Mucosa of gallbladder (tissue), 1 donor: ENCODE measurements around the gene SALL4. TPM values are rescaled to one million over a fixed set of nuclear protein-coding genes. Genes with fewer than 3 reads are reported as not detected.
"Not testable (repeated sequence)": the region's sequence is repeated elsewhere in the genome, so short reads cannot be mapped to it uniquely, and the experiment has no call there.

ENCODE experiments used
- DNase-seq: peaks from one replicate; pipeline ENCODE4 v3.0.0-alpha.2; 2020; ENCODE audit warnings: low spot score
- total RNA-seq: library from RNA; stranded (reverse); gene quantifications from one replicate; pipeline ENCODE4 v1.2.1, GENCODE V29; 2021
- donor health status: DM: no; HTN: no; CAD: no.

The SALL4 gene
- total RNA-seq, 1 donor from 2014 or later: 0.20 TPM

DNA sequence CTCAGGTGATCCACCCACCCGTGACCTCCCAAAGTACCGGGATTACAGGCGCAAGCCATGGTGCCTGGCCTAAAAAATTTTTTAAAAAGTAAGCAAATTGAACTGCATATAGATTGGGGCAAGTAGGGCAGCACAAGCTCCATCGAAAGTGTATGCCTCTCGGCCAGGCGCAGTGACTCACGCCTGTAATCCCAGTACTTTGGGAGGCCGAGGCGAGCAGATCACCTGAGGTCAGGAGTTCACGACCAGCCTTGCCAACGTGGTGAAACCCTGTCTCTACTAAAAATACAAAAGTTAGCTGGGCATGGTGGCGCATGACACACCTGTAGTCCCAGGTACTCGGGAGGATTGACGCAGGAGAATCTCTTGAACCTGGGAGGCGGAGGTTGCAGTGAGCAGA is 64.1 kb downstream of the SALL4 start:
- DNase-seq: not testable (repeated sequence)

DNA sequence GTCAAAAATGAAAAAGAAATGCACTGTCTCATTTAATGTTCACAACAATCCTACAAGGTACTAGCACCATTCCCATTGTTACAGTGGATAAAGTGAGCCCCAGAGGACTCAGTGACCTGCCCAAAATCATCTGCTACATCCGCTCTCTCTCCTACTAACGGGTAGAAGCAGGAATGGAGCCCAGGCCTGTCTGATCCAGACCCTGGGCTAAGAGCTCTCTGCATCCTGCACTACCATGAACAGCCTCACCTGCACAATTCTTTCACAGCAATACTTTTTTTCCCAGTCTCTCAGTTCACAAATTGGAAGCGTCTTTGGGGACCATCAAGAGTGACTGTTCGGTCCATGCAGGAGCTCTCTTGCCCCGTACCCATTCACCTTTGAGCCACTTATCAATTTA is 65.4 kb downstream of the SALL4 start:
- no peak for DNase-seq

DNA sequence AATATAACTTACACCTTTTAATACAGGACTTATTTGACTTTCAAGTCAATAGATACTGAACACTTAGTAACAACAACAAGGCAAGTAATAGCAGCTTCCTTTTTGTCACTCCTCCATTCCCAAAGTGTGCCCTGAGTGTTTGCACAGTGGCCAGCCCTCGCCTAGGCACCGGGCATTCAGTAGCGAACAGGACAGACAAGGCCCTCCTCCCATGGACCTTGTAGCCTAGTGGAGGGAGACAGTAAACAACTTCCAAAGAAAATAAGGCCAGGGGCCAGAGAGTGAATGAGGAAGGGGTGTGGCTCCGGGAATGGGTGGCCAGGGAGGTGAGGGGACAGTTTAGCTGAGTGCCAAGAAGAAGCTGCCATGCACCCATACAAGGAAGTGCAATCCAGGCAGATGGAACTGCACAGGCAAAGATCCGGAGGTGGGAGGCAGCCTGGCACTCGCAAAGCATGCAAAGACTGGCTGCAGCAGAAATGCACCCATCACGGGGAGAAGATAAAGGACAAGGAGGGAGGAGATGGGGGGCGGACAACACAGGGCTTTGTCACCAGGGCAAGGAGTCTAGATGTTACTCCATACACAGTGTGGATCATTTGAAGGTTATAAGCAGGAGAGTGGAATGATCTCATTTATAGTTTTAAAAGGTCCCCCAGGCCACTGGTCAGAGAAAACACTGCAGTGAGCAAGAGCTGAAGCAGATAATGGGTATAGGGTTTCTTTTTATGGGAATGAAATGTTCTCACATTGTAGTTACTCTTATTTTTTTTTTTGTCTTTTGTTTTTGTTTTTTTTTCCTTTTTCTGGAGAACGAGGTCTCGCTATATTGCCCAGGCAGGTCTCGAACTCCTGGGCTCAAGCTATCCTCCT is 66.4 kb downstream of the SALL4 start:
- DNase-seq: no peak

DNA sequence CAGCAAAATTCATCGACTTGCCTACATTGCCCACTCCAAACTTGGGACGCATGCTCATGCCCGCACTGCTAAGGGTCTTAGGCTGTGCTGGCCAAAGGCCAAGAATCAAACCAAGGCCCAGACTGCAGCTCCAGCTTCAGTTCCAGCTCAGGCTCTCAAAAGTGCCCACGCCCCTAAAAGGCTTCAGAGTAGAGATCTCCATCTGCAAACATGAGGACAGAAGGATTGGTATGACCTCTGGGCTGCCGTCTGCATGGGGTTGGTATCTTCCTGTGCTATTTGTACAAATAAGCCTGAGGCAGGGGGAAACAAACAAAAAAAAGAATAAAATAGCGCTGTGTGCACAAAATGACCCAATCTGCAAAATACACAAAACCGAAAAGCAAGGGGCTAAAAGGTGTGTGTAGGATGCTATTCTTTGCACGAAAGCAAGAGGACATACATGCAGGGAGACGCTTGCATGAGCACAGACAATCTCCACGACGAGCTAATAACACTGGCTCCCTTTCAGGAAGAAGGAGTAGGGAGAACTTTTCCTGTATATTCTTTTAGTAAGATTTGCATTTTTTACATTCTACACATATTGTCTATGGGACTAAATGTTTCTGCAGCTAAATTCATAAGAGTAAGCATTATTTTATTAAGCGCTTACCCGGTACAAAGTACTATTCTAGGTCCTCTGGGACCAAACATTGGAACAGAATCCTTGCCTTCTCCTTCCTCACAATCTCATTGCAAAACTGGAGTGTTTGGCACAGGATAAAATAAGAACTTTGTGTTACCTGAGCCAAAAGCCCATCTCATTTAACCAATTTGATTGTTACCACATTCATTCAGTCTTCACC is 67.2 kb downstream of the SALL4 start:
- DNase-seq: no peak

DNA sequence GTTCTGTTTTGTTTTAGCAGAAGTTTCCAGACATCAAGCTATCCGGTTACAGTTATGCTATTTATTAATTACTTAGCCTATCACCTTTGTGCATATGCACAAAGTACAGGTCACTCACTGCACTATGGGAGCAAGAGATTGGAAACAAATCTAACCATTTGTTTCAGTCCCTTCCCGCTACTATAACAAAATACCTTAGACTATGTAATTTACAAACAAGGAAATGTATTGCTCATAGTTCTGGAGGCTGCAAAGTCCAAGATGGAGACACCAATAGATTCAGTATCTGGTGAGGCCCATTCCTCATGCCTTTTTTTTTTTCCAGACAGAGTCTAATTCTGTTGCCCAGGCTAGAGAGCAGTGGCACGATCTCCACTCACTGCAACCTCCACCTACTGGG is 69.3 kb downstream of the SALL4 start:
- no peak for DNase-seq

Other genes with a start within 250 kb of the SALL4 start
- gene ATP9A, start 34.1 kb downstream of the SALL4 start, total RNA-seq: 49.5 TPM